H1 (cell line): Measurements from ENCODE around the gene SNTG2. TPM values are rescaled to one million over a fixed set of nuclear protein-coding genes. Genes with fewer than 3 reads are reported as not detected.

Experiments
- CTCF ChIA-PET: fragments of 300-600 bp; sonication (Branson Sonifier 250); formaldehyde crosslinking; loops from one replicate; lab custom pipeline; 2021; ENCODE audit not compliant: partially characterized antibody; lab: Charles Lee
- POLR2A ChIA-PET: fragments of 300-600 bp; sonication (Branson Sonifier 250); formaldehyde crosslinking; loops from one replicate; lab custom pipeline; 2021; ENCODE audit warnings: inconsistent platforms; ENCODE audit not compliant: partially characterized antibody; lab: Charles Lee
- DNase-seq, 2 experiments: peaks; one replicate each; pipeline versions ENCODE4 v3.0.0 to v3.0.0-alpha.2; 2010 to 2022; ENCODE audit warnings: low spot score in 2 of 2, low read depth in 1 of 2, mixed read lengths in 1 of 2
- FAIRE-seq: peaks from 2 replicates; lab custom pipeline; 2011; peaks lifted over from hg19 to GRCh38; lab: Jason Lieb, UNC
- H2AFZ ChIP-seq: 2 replicates; pipeline ENCODE4 v1.8.1; 2012; ENCODE audit warnings: low read length, inconsistent platforms
- H2AK5ac ChIP-seq: 2 replicates; pipeline ENCODE4 v1.6.1; 2013; ENCODE audit warnings: low read depth, low read length
- H2BK120ac ChIP-seq: replicated peaks from 2 replicates; pipeline ENCODE3; 2013; ENCODE audit warnings: low read depth, low read length, inconsistent platforms
- H2BK12ac ChIP-seq: 2 replicates; pipeline ENCODE4 v1.6.1; 2013; ENCODE audit warnings: low read depth, low read length
- H2BK15ac ChIP-seq: 2 replicates; pipeline ENCODE4 v1.6.1; 2013; ENCODE audit warnings: low read length
- H2BK20ac ChIP-seq: 2 replicates; pipeline ENCODE4 v1.6.1; 2013; ENCODE audit warnings: low read length
- H2BK5ac ChIP-seq: 2 replicates; pipeline ENCODE4 v1.6.1; 2013; ENCODE audit warnings: low read depth, low read length
- H3K14ac ChIP-seq: 2 replicates; pipeline ENCODE4 v1.6.1; 2013; ENCODE audit warnings: inconsistent platforms; ENCODE audit not compliant: insufficient read length
- H3K18ac ChIP-seq: 2 replicates; pipeline ENCODE4 v1.6.1; 2013; ENCODE audit warnings: low read length; ENCODE audit errors: extremely low read depth
- H3K23ac ChIP-seq: 2 replicates; pipeline ENCODE4 v1.6.1; 2013; ENCODE audit warnings: inconsistent platforms; ENCODE audit not compliant: insufficient read length
- H3K23me2 ChIP-seq: 2 replicates; pipeline ENCODE4 v1.6.1; 2013; ENCODE audit warnings: low read depth, low read length
- H3K27ac ChIP-seq: 2 replicates; pipeline ENCODE4 v1.6.1; 2011; ENCODE audit warnings: low read depth, low read length, inconsistent platforms
- H3K27me3 ChIP-seq, 4 experiments: replicated peaks in 1 of 4; 1 replicate in 1 of 4; 2 replicates in 3 of 4; pipeline versions ENCODE4 v1.6.1 to v1.8.1; 2011 to 2013; ENCODE audit warnings: low read length in 3 of 4, mild to moderate bottlenecking in 3 of 4, inconsistent platforms in 2 of 4, mixed read lengths in 2 of 4, moderate library complexity in 1 of 4; ENCODE audit not compliant: control insufficient read depth in 3 of 4, insufficient read depth in 3 of 4; ENCODE audit errors: extremely low read depth in 1 of 4
- H3K36me3 ChIP-seq, 4 experiments: 2 replicates each; pipeline versions ENCODE4 v1.6.1 to v1.8.1; 2011 to 2013; ENCODE audit warnings: mild to moderate bottlenecking in 4 of 4, low read length in 3 of 4, moderate library complexity in 2 of 4, control low read depth in 1 of 4, inconsistent platforms in 1 of 4; ENCODE audit not compliant: insufficient read depth in 4 of 4, control insufficient read depth in 2 of 4
- H3K4ac ChIP-seq: replicated peaks from 2 replicates; pipeline ENCODE3; 2013; ENCODE audit warnings: low read length, low read depth, mixed read lengths, inconsistent platforms; ENCODE audit not compliant: insufficient read length
- H3K4me1 ChIP-seq, 4 experiments: replicated peaks in 1 of 4; 1 replicate in 1 of 4; 2 replicates in 3 of 4; pipeline versions ENCODE4 v1.6.1 to v1.8.1; 2011 to 2013; ENCODE audit warnings: low read length in 3 of 4, inconsistent platforms in 2 of 4, mixed read lengths in 1 of 4; ENCODE audit not compliant: insufficient read depth in 4 of 4, control insufficient read depth in 3 of 4
- H3K4me2 ChIP-seq, 2 experiments: 2 replicates each; pipeline versions ENCODE4 v1.6.1 to v1.8.1; 2011 to 2013; ENCODE audit warnings: low read depth in 2 of 2, low read length in 2 of 2, control low read depth in 1 of 2, inconsistent platforms in 1 of 2, mild to moderate bottlenecking in 1 of 2; ENCODE audit not compliant: insufficient read depth in 1 of 2
- H3K4me3 ChIP-seq, 4 experiments: fragments of 200-600, 300-600 bp in 1 of 4; sonication (generic), shearing (Covaris generic), sonication (Bioruptor Twin) in 1 of 4; 2 replicates each; pipeline versions ENCODE4 v1.5.1 to v1.8.1; 2011 to 2016; ENCODE audit warnings: low read length in 4 of 4, low read depth in 3 of 4, control low read depth in 2 of 4, inconsistent platforms in 2 of 4, mild to moderate bottlenecking in 2 of 4, mixed read lengths in 1 of 4, moderate library complexity in 1 of 4; ENCODE audit not compliant: insufficient read depth in 2 of 4; ENCODE audit errors: extremely low read depth in 1 of 4
- H3K56ac ChIP-seq: replicated peaks from 2 replicates; pipeline ENCODE3; 2013; ENCODE audit warnings: low read depth, mild to moderate bottlenecking, mixed read lengths, low read length, inconsistent platforms; ENCODE audit not compliant: insufficient read length
- H3K79me1 ChIP-seq: 2 replicates; pipeline ENCODE4 v1.6.1; 2013; ENCODE audit warnings: low read depth, low read length, control low read depth
- H3K79me2 ChIP-seq, 2 experiments: 2 replicates each; pipeline versions ENCODE4 v1.6.1 to v1.8.1; 2012 to 2013; ENCODE audit warnings: low read length in 2 of 2, mild to moderate bottlenecking in 2 of 2, inconsistent platforms in 1 of 2; ENCODE audit not compliant: insufficient read depth in 2 of 2, control insufficient read depth in 1 of 2
- H3K9ac ChIP-seq, 4 experiments: replicated peaks in 1 of 4; 1 replicate in 1 of 4; 2 replicates in 3 of 4; pipeline versions ENCODE4 v1.6.1 to v1.8.1; 2011 to 2013; ENCODE audit warnings: low read depth in 3 of 4, low read length in 3 of 4, control low read depth in 2 of 4, mild to moderate bottlenecking in 2 of 4, moderate library complexity in 2 of 4, inconsistent platforms in 1 of 4; ENCODE audit errors: extremely low read depth in 1 of 4
- H3K9me3 ChIP-seq, 2 experiments: 2 replicates each; pipeline versions ENCODE4 v1.6.1 to v1.8.1; 2012 to 2013; ENCODE audit warnings: mild to moderate bottlenecking in 2 of 2, moderate library complexity in 2 of 2, control low read depth in 1 of 2, inconsistent platforms in 1 of 2, low read depth in 1 of 2, low read length in 1 of 2, mixed read lengths in 1 of 2; ENCODE audit not compliant: insufficient read depth in 2 of 2
- H4K20me1 ChIP-seq, 2 experiments: replicated peaks in 1 of 2; 2 replicates each; pipeline versions ENCODE3 to v1.8.1; 2011 to 2013; ENCODE audit warnings: inconsistent platforms in 2 of 2, low read length in 2 of 2, mild to moderate bottlenecking in 1 of 2; ENCODE audit not compliant: insufficient read depth in 2 of 2, control insufficient read depth in 1 of 2
- H4K5ac ChIP-seq: 2 replicates; pipeline ENCODE4 v1.6.1; 2013; ENCODE audit warnings: low read length, low read depth, mixed read lengths, inconsistent platforms; ENCODE audit not compliant: insufficient read length
- H4K8ac ChIP-seq: 2 replicates; pipeline ENCODE4 v1.8.0; 2013; ENCODE audit warnings: mild to moderate bottlenecking, moderate library complexity, low read length, inconsistent platforms; ENCODE audit not compliant: insufficient read depth; ENCODE audit errors: extremely low read depth
- H4K91ac ChIP-seq: replicated peaks from 2 replicates; pipeline ENCODE3; 2013; ENCODE audit warnings: low read length, mixed read lengths, inconsistent platforms; ENCODE audit not compliant: insufficient read length
- BACH1 ChIP-seq: IDR thresholded peaks from 2 replicates; pipeline ENCODE4 v1.6.1; 2012; ENCODE audit warnings: low read length, improper control_type of control experiment
- CHD2 ChIP-seq: IDR thresholded peaks from 2 replicates; pipeline ENCODE4 v1.6.1; 2012; ENCODE audit warnings: low read length, improper control_type of control experiment
- JUN ChIP-seq: IDR thresholded peaks from 2 replicates; pipeline ENCODE4 v1.6.1; 2011; ENCODE audit warnings: low read depth, mild to moderate bottlenecking, improper control_type of control experiment, low read length
- JUND ChIP-seq: IDR thresholded peaks from 2 replicates; pipeline ENCODE4 v1.6.1; 2011; ENCODE audit warnings: mild to moderate bottlenecking, improper control_type of control experiment, low read length
- RAD21 ChIP-seq, 2 experiments: IDR thresholded peaks in 1 of 2; conservative IDR thresholded peaks in 1 of 2; 2 replicates each; pipeline ENCODE4 v1.6.1; 2011; ENCODE audit warnings: low read depth in 2 of 2, low read length in 2 of 2, improper control_type of control experiment in 1 of 2, inconsistent platforms in 1 of 2, mild to moderate bottlenecking in 1 of 2, moderate library complexity in 1 of 2
- RXRA ChIP-seq: IDR thresholded peaks from 2 replicates; pipeline ENCODE4 v1.6.1; 2011; ENCODE audit warnings: low read depth, mild to moderate bottlenecking, low read length, moderate library complexity; ENCODE audit not compliant: insufficient read depth
- TCF12 ChIP-seq: IDR thresholded peaks from 2 replicates; pipeline ENCODE4 v1.6.1; 2011; ENCODE audit warnings: low read depth, mild to moderate bottlenecking, low read length
- ZNF274 ChIP-seq: IDR thresholded peaks from 2 replicates; pipeline ENCODE4 v1.7.0; 2012; ENCODE audit warnings: low read length, borderline replicate concordance; ENCODE audit errors: extremely low read depth
- WGBS, 2 experiments: shearing (Covaris generic) in 1 of 2; methylation state at CpG; one replicate each; pipeline versions ENCODE4 v1.1.6 to v1.1.7; 2013 to 2015; ENCODE audit warnings: low lambda C conversion rate in 2 of 2, mixed read lengths in 2 of 2, inconsistent platforms in 1 of 2, low coverage in 1 of 2, missing lambda C conversion rate in 1 of 2; ENCODE audit not compliant: insufficient replicate concordance in 2 of 2, insufficient coverage in 1 of 2, insufficient read length in 1 of 2; ENCODE audit errors: extremely low coverage in 1 of 2, missing lambda C conversion rate in 1 of 2; 5-methylcytosine and 5-hydroxymethylcytosine counted together
- polyA plus RNA-seq, 7 experiments: library from polyadenylated mRNA; depleted of rRNA in 3 of 7; stranded (reverse) in 5 of 7; unstranded in 2 of 7; fragments of >200 nt in 5 of 7; fragments of 200-250 nt in 2 of 7; gene quantifications; 1 replicate in 5 of 7; 2 replicates in 1 of 7; 4 replicates in 1 of 7; pipeline versions ENCODE4 v1.2.1 to v1.2.3, GENCODE V29; 2011 to 2013; ENCODE audit warnings: missing spikeins in 2 of 7, mixed read lengths in 2 of 7
- total RNA-seq: library from RNA; stranded (reverse); fragmentation: NEBNext Ultra II Directional; extraction: Animal tissue kit (Norgen Biotek cat#: 25700); gene quantifications from 2 replicates; pipeline ENCODE4 v1.2.1, GENCODE V29; 2021
- TF ChIP-seq, protein P1 (sequence below): IDR thresholded peaks from 2 replicates; pipeline ENCODE4 v1.6.1; 2012; ENCODE audit warnings: inconsistent platforms

SNTG2 gene
- total and polyA plus RNA-seq, 2 of the 8 experiments (the other 6 are each of a cell fraction or from before 2014, with no cell fraction given), result 6.6 to 18.1 TPM

DNA sequence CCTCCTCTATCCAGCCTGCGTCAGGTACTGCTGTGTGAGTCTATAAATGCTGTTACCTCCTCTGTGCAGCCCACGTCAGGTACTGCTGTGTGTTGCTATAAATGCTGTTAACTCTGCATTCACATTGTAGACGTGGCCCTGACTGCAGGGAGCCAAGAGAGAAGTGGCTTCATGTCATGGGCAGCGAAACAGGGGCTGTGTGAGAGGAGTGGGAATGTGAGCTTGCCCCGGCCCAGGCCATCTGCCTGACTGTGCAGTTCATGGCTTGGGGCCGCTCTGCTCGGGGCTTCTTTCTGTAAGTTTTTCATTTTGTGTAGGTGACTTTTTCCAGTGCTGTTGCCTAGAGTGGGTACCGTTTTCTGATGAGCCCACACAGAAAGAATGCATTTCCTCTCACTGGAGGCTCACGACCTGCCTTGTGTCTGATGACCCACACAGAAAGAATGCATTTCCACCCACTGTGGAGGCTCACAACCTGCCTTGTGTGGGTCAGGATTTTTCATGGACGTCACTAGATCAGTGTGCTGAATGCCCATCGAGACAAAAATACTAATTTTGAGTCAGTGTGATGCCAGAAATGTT lies 104.5 kb downstream of the SNTG2 start:
- Histone ChIP-seq H3K79me1 (peaks cover 5% of the 10 kb centered on the region; the same call in 1 of the 2 replicates), H4K91ac (no peak overlapping the region), H3K9me3 (no peaks in the 10 kb centered on the region), H3K4me3 (no peak overlapping the region), H4K8ac (no peak overlapping the region), H3K23ac (no peak overlapping the region), H2BK5ac (no peak overlapping the region), H3K27ac (no peak overlapping the region), H3K4ac (no peak overlapping the region), H3K14ac (no peak overlapping the region), H2BK15ac (no peak overlapping the region), H3K79me2 (peaks cover 0 to 33% of the 10 kb centered on the region in 2 experiments; a peak in 2 of 4 replicates), H2AFZ (no peak overlapping the region), H3K27me3 (0 out of 7 replicates have a peak, but pooled peaks cover 0 to 3% (median 0%) of the 10 kb centered on the region in 4 experiments), H3K4me1 (peaks cover 0 to 16% (median 11%) of the 10 kb centered on the region in 4 experiments; a peak in 5 of 7 replicates), H3K18ac (no peak overlapping the region), H3K9ac (no peak overlapping the region), H3K36me3 (no peaks in the 10 kb centered on the region; a peak in 1 of 8 replicates), H2BK20ac (no peak overlapping the region), H2BK120ac (no peak overlapping the region), H3K4me2 (peak overlapping the region in 1 of 2 experiments; percentile 33; a peak in 1 of 4 replicates), H3K56ac (no peak overlapping the region), H2BK12ac (0 out of 2 replicates have a peak overlapping the region, but pooled peaks have one; percentile 41), H3K23me2 (no peaks in the 10 kb centered on the region), H4K20me1 (peaks cover 1 to 10% of the 10 kb centered on the region in 2 experiments), H4K5ac (no peak overlapping the region), H2AK5ac (no peak overlapping the region)
- ChIA-PET POLR2A (no interaction called here), CTCF (no interaction called here)
- TF ChIP-seq, protein P1, sequence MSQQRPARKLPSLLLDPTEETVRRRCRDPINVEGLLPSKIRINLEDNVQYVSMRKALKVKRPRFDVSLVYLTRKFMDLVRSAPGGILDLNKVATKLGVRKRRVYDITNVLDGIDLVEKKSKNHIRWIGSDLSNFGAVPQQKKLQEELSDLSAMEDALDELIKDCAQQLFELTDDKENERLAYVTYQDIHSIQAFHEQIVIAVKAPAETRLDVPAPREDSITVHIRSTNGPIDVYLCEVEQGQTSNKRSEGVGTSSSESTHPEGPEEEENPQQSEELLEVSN, result no peak
- TF ChIP-seq ZNF274 (no peak), TCF12 (no peak), JUN (no peak), CHD2 (no peak), RAD21 (IDR thresholded peaks at IDR 0.05 in 1 of 2, conservative IDR thresholded peaks at IDR 0.05 in 1 of 2; ENCODE audit: low read depth in 2 of 2, low read length in 2 of 2) (no peak), BACH1 (no peak), RXRA (no peak), JUND (no peak)
- DNase-seq (no peak), FAIRE-seq (no peak)
- 74% methylated on average over 11 of the region's 11 CpGs; no CpG with 5 or more reads in 1 of the 2 experiments for WGBS, 2 experiments
